Nephron (organoid): ENCODE measurements around the gene MIDN.
"Not testable (repeated sequence)": the region's sequence is repeated elsewhere in the genome, so short reads cannot be mapped to it uniquely, and the experiment has no call there.

ENCODE experiments used
- H3K27ac Mint-ChIP-seq, 3 experiments: 2 replicates each; pipeline ENCODE4 v1.8.0; 2020; ENCODE audit warnings: mixed read lengths in 3 of 3, mild to moderate bottlenecking in 2 of 3, moderate library complexity in 1 of 3
- H3K27me3 Mint-ChIP-seq: 2 replicates; pipeline ENCODE4 v1.8.0; 2021; ENCODE audit warnings: low read depth, mild to moderate bottlenecking, moderate library complexity, mixed read lengths
- H3K36me3 Mint-ChIP-seq: 2 replicates; pipeline ENCODE4 v1.8.0; 2020; ENCODE audit warnings: low read depth, mixed read lengths
- H3K4me1 Mint-ChIP-seq: 2 replicates; pipeline ENCODE4 v1.8.0; 2020; ENCODE audit warnings: mixed read lengths
- H3K4me3 Mint-ChIP-seq, 3 experiments: 2 replicates each; pipeline ENCODE4 v1.8.0; 2020; ENCODE audit warnings: mild to moderate bottlenecking in 3 of 3, mixed read lengths in 3 of 3, moderate library complexity in 2 of 3
- H3K9me3 Mint-ChIP-seq: 2 replicates; pipeline ENCODE4 v1.8.0; 2020; ENCODE audit warnings: mixed read lengths
- TF ChIP-seq, protein P1 (sequence below), 3 experiments: fragments of 200-600 bp; sonication (generic); IDR thresholded peaks; one replicate each; pipeline ENCODE4 v1.5.0; 2021; ENCODE audit warnings: antibody characterized with exemption in 3 of 3; ENCODE audit not compliant: unreplicated experiment in 3 of 3

The MIDN gene

DNA sequence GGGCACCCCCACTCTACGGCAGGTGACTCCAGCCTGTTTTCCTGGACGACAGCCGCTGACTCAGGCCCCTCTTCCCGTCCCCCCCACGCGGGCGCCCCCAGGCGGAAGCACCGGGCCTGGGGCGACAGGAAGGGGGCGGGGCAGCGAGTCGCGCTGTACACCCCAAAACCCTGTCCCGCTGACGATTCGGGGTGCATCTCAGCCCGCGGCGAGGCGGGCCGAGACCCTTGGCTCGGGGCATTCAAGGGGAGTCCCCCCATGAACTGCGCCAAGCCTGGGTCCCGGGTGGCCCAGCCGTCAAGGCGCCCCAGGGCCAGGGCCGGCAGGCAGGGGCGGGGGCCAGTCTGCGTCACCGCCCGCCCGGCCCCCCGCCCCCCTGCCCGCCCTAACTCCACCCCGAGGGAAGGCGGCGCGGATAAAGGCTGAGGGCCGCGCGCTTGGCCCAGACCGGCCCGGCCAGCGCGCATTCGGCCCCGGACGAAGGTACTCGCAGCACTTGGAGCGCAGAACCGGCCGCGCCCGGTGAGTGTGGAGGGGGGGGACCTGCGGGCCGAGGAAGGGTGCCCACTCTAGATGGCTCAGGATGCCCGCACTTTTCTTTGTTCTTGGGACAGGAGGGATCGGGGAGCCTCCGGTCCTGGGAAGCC, at the start of gene MIDN:
TSS of gene MIDN (plus strand) at position 445 of the 647 bp plus-strand sequence. CDS start 1,714 bp downstream, outside the sequence.
- Mint-ChIP-seq H3K4me3 (peak within 1 kb of the TSS; percentile 83 to 88 (median 86)), H3K27me3 (no peaks in the 10 kb centered on the region), H3K4me1 (peaks cover 9% of the 10 kb centered on the region), H3K36me3 (peaks cover 12% of the 10 kb centered on the region), H3K27ac (peak within 1 kb of the TSS; percentile 62 to 94 (median 92)), H3K9me3 (no peaks in the 10 kb centered on the region)
- TF ChIP-seq, protein P1, sequence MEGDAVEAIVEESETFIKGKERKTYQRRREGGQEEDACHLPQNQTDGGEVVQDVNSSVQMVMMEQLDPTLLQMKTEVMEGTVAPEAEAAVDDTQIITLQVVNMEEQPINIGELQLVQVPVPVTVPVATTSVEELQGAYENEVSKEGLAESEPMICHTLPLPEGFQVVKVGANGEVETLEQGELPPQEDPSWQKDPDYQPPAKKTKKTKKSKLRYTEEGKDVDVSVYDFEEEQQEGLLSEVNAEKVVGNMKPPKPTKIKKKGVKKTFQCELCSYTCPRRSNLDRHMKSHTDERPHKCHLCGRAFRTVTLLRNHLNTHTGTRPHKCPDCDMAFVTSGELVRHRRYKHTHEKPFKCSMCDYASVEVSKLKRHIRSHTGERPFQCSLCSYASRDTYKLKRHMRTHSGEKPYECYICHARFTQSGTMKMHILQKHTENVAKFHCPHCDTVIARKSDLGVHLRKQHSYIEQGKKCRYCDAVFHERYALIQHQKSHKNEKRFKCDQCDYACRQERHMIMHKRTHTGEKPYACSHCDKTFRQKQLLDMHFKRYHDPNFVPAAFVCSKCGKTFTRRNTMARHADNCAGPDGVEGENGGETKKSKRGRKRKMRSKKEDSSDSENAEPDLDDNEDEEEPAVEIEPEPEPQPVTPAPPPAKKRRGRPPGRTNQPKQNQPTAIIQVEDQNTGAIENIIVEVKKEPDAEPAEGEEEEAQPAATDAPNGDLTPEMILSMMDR (IDR thresholded peaks at IDR 0.05; ENCODE audit: unreplicated experiment in 3 of 3): no peak

DNA sequence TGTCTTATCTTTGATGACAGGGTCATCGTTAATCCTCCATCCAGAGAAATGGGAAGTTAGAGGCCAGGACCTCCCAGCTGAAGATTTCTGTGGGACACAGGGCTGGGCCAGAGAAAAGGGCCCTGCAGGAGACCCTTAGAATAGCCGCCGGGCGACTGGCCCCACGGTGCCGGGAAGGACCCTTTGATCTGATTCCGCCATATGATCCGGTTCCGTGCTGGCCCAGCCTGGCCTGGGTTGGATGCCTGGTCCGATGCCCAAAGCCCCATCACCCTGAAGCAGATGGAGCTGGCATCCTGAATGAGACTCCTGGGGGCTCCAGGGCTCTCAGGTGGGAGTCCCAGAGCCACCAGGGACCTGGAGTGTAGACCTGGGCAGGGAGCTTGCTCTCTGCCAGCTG, 48.9 kb upstream of the MIDN start:
- H3K4me3 Mint-ChIP-seq: no peak overlapping the region
- no peaks in the 10 kb centered on the region for H3K36me3 Mint-ChIP-seq
- TF ChIP-seq, protein P1 (IDR thresholded peaks at IDR 0.05; ENCODE audit: unreplicated experiment in 3 of 3): no peak
- H3K4me1 Mint-ChIP-seq: peaks cover 9% of the 10 kb centered on the region
- H3K27ac Mint-ChIP-seq: no peak overlapping the region
- no peaks in the 10 kb centered on the region for H3K27me3 Mint-ChIP-seq
- no peaks in the 10 kb centered on the region for H3K9me3 Mint-ChIP-seq

DNA sequence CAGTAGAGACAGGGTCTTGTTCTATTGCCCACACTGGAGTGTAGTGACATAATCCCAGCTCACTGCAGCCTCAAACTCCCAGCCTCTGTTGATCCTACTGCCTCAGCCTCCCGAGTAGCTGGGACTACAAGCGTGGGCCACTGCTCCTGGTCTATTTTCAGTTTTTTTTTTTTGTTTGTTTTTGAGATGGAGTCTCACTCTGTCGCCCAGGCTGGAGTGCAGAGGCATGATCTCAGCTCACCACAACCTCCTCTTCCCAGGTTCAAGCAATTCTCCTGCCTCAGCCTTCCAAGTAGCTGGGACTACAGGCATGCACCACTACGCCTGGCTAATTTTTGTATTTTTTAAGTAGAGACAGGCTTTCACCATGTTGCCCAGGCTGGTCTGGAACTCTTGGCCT, 47.8 kb upstream of the MIDN start:
- H3K4me3 Mint-ChIP-seq, H3K27ac Mint-ChIP-seq, H3K4me1 Mint-ChIP-seq, H3K9me3 Mint-ChIP-seq, H3K36me3 Mint-ChIP-seq, H3K27me3 Mint-ChIP-seq: not testable (repeated sequence)

DNA sequence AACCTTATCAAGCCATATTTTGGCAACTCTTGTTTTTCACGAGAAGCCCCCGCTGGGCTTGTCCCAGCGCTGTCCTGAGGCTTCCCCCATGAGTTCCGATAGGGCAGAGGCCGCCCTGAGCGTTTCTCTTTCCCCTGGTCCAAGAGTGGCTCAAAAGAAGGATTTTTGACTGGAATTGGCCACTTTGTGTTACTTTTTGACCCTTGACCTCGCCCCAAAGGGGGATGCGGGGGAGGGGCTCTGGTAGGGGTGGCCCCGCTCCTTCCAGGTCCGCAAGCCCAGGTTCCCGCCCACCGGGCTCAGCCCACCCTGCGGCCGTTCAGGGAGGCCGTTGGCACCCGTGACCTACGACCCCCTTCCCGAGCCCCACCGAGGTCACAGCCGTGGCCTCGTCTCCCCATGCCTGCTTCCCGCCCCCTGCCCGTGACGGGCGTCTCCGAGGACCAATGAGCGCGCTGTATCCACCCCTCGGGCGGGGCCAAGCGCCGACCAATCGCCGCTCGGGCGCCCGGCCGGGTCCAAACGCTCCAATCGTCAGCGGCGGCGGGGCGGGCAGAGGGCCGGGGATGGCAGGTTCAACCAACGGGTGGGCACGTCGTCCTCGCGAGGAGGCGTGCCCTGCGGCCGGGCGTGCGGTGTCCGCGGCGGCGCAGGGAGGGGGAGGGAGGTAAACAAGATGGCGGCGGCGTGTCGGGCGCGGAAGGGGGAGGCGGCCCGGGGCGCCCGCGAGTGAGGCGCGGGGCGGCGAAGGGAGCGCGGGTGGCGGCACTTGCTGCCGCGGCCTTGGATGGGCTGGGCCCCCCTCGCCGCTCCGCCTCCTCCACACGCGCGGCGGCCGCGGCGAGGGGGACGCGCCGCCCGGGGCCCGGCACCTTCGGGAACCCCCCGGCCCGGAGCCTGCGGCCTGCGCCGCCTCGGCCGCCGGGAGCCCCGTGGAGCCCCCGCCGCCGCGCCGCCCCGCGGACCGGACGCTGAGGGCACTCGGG, 43.0 kb upstream of the MIDN start, which contains the start of gene STK11:
TSS of gene STK11 (plus strand) at position 665 of the 986 bp plus-strand sequence. CDS start 1,136 bp downstream, outside the sequence.
- TF ChIP-seq, protein P1 (IDR thresholded peaks at IDR 0.05; ENCODE audit: unreplicated experiment in 3 of 3): no peak
- Mint-ChIP-seq H3K4me1 (peaks cover 25% of the 10 kb centered on the region), H3K27me3 (no peaks in the 10 kb centered on the region), H3K9me3 (no peaks in the 10 kb centered on the region), H3K4me3 (peak within 1 kb of the TSS; percentile 93 to 95 (median 94)), H3K27ac (peak within 1 kb of the TSS; percentile 81 to 95 (median 86)), H3K36me3 (peaks cover 3% of the 10 kb centered on the region)

DNA sequence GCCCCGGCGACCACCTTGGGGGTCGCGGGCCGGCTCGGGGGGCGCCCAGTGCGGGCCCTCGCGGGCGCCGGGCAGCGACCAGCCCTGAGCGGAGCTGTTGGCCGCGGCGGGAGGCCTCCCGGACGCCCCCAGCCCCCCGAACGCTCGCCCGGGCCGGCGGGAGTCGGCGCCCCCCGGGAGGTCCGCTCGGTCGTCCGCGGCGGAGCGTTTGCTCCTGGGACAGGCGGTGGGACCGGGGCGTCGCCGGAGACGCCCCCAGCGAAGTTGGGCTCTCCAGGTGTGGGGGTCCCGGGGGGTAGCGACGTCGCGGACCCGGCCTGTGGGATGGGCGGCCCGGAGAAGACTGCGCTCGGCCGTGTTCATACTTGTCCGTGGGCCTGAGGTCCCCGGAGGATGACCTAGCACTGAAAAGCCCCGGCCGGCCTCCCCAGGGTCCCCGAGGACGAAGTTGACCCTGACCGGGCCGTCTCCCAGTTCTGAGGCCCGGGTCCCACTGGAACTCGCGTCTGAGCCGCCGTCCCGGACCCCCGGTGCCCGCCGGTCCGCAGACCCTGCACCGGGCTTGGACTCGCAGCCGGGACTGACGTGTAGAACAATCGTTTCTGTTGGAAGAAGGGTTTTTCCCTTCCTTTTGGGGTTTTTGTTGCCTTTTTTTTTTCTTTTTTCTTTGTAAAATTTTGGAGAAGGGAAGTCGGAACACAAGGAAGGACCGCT, 42.1 kb upstream of the MIDN start:
- Mint-ChIP-seq H3K4me3 (peak overlapping the region; percentile 93 to 95 (median 94)), H3K9me3 (no peaks in the 10 kb centered on the region), H3K27me3 (no peaks in the 10 kb centered on the region), H3K27ac (peak overlapping the region; percentile 78 to 95 (median 86)), H3K4me1 (peaks cover 25% of the 10 kb centered on the region), H3K36me3 (peaks cover 3% of the 10 kb centered on the region)
- TF ChIP-seq, protein P1 (IDR thresholded peaks at IDR 0.05; ENCODE audit: unreplicated experiment in 3 of 3): no peak
